Stimulated activated CD4-positive, alpha-beta T cell treated with anti-CD3 and anti-CD28 coated beads, Interleukin-12 subunit alpha, Interleukin-12 subunit beta, amount 100 ng/mL, for 24 hours (primary cell): ENCODE results near the gene SEMA3F.

Source experiments
- DNase-seq, 2 experiments: peaks; one replicate each; pipeline ENCODE4 v3.0.0-alpha.2; 2020; ENCODE audit warnings: low read depth in 2 of 2

Gene SEMA3F

DNA sequence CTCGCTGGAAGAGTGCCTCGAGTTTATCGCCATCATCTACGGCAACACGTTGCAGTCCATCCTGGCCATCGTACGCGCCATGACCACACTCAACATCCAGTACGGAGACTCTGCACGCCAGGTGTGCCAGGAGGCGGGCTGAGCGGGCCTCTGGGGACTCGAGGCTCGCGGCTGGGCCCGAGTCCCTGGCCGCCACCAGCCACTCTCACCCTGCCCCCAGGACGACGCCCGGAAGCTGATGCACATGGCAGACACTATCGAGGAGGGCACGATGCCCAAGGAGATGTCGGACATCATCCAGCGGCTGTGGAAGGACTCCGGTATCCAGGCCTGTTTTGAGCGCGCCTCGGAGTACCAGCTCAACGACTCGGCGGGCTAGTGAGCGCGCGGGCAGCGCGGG lies 38.2 kb downstream of the SEMA3F start:
- DNase-seq: no peak

DNA sequence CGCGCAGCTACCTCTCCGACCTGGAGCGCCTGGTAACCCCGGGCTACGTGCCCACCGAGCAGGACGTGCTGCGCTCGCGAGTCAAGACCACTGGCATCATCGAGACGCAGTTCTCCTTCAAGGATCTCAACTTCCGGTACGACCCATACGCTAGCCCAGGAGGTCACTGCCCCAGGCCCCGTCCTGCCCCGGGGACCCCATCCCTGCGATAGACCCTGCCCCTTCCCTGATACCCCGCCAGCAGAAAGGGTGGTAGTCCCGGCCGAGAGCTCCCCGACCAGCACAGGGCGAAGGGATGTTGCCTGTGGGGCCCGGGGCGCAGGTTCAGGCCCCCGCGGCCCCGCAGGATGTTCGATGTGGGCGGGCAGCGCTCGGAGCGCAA lies 38.6 kb downstream of the SEMA3F start:
- no peak for DNase-seq

DNA sequence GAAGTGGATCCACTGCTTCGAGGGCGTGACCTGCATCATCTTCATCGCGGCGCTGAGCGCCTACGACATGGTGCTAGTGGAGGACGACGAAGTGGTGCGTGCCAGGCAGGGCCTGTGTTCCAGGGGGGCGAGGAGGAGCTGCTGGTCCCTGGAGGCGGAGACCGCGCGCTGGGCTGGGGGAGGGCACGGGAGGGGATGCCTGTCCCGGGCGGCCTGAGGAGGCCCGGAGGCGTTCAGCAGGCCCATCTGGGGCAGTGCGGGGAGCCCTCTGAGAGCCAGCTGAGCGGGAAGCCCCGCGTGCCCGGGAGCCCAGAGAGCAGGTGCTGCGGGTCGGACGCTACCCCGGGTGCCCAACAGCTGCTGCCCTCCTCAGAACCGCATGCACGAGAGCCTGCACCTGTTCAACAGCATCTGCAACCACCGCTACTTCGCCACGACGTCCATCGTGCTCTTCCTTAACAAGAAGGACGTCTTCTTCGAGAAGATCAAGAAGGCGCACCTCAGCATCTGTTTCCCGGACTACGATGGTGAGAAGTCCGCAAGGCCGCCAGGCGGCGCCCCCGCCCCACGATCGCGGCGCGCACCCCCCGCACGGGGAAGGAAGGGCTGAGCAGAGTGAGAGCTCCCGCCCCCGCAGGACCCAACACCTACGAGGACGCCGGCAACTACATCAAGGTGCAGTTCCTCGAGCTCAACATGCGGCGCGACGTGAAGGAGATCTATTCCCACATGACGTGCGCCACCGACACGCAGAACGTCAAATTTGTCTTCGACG lies 39.2 kb downstream of the SEMA3F start:
- peak; percentile 56 to 70 for DNase-seq

DNA sequence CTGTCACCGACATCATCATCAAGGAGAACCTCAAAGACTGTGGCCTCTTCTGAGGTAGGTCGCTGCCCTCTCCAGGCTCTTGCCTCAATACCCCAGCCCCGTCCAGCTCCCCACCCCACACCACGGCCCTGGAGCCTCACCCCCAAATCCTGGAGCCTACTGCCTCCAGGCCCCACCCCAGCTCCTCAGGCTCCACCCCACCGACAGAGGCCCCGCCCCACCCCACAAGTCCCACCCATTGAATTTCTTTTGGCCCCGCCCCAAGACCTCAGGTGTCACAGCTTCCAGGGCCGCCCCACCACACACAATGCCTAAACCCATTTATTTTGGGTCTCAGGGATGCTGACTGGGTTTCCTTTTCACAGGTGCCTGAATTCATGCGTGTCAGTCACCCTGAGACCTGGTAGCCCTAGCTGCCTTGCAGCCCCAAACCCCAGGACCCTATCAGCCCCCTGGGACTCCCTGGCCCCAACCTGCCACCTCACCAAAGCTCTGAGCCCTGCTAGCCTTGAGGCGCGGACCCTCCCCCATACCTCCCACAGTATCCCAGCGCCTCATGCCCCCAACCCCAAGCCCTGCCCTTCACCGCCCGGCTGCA lies 39.9 kb downstream of the SEMA3F start:
- no peak for DNase-seq

DNA sequence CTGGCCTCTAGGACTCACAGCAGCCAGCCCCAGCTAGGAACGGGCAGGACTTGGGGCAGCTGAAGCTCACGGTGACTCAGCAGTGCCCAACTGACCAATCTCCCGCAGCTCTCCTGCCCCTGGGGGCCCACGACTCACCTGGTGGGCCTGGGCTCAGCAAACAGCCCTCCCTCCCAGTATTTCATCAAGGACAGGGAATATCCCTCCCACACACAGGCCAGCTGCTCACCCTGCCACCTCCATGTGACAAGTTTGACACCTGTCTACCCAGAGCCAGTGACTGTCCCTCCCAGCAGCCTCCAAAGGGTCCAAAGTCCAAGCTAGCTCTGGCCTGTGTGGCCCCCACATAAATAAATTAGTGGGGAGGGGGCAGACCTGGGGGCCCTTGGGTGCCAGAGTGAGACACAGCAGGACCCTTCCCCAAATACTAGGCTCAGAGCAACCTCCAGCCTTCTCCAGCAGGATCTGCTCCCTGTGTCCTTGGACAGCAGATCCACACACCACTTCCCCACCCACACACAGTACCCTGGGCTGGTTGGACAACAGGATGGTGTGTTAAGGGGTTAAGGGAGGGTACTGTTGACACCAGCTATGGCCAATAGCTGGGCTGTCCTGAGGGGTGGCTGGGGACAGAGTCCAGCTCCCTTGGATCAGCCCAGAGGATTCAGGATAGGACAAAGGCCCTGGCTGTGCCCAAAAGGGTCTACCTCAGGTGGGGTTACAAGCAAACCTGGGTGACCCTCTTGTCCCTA lies 40.6 kb downstream of the SEMA3F start:
- DNase-seq: no peak

DNA sequence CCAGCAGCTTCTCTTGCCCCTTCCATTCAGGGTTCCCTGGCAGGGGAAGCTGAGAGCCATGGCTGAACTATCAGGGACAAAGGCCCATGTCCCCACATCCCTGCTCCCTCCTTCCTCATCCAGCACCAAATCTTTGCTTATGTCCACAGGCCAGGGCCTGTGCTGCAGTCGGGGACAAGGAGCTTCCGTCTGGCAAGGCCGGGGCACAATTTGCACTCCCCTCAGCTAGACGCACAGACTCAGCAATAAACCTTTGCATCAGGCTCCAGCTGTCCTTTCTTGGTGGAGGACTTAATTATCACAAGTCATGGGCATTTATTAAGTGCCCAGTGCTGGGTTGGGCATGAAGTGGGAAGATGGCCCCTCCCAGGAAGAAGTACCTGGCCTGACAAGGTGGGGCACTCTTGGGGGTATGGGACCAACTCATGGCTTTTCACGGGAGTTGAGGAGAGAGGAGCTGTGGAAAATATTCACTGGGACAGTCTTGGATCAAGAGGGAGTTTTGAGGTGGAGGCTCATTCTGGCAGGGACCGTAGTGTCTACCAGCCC lies 41.2 kb downstream of the SEMA3F start:
- no peak for DNase-seq

DNA sequence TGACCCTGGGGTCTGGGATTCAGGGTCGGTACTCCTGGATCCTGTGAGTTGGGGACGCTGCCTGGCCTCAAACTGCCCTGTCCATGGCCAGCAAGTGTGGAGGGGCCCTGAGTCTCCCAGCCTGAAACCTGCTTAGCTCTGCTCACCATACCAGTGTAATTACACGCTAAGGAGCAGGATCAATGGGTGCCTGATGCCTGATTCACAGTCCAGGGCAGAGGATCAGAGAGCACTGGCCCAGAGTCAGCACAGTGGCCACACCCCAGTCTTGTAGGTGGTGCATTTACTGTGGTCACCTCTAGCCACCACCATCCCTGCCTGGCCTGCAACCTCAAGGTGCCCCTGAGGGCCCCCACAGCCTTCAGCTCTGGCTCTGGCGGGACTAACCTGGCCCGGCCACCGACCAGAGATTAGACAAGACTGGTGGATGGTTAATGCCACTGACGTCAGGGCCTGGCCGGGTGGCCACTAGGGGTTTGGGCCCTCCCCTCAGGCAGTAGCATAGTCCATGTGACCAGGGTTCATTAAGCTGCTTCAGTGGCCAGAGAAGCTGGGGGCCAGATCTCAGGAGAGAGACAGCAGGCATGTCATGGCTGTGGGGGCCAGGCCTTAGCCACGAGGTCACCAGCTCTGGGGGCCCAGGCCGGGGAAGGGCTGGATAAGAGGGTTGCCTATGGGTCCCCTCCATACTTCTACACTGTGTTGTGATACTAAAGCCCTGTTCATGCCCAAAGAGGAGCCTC lies 46.6 kb downstream of the SEMA3F start:
- DNase-seq: no peak

DNA sequence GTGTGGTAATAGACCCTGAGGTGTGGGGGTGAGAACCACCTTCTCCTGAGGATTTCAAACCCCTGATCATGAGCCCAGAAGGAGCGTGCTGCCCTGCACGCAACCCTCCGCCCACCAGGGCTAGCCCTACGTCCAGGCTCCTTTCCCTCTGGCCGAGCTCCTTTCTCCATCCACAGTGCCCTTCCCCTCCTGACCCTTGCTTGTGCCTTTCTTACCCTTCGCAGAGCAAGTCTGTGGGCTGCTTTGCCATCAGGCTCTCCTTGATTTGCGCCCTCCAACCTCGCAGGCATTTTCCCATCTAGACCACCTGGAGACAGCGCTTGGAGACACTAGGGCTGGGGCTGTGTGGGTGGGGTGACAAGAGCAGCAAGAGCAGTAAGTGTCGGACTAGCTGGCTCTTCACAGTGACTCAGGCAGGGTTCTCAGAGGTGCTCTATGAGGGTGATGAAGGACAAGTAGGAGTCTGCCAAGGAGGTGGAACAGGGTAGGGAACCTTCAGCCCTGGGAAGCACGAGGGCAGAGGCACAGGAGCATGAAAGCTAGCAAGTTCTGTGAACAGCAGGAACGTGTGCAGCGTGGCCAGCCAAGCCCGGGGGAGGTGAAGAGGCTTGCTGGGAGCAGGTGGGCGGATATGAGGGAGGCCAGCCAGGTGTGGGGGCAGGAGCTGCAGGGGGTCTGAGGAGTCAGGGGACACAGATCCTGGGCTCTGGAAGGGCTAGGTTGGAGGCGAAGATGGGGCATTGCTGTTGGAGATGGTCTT lies 47.4 kb downstream of the SEMA3F start:
- no peak for DNase-seq

DNA sequence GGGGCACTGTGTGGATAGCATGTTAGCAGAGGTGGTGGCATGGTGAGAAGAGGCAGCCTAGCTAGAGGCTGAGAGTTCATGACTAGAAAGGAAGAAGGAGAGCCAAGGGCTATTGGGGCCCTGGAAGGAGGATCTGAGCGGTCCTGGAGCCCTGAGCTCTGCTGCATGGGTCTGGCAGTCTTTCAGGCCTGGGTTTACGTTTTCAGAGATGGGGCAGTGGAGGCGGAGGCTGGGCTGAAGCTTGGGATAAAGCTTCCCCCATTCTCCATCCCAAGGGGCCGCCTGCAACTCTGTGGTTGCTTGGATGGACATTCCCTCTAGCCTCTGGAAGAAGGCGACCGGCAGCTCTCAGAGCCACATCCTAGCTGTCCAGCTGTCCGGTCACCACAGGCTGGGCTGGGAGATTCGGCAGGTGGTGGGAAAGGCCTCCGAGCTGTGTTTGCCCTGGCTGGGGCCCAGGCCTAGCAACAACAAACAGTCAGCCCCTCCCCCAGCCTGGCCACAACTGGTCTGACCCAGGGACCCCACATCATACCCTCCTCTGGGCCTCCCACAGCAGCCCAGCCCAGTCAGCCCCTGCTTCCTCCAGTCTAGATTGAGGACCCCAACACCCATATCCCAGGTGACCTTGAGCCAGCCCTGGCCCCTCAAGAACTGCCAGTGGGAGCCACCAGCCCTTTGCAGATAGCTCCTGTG lies 48.1 kb downstream of the SEMA3F start:
- DNase-seq: no peak

DNA sequence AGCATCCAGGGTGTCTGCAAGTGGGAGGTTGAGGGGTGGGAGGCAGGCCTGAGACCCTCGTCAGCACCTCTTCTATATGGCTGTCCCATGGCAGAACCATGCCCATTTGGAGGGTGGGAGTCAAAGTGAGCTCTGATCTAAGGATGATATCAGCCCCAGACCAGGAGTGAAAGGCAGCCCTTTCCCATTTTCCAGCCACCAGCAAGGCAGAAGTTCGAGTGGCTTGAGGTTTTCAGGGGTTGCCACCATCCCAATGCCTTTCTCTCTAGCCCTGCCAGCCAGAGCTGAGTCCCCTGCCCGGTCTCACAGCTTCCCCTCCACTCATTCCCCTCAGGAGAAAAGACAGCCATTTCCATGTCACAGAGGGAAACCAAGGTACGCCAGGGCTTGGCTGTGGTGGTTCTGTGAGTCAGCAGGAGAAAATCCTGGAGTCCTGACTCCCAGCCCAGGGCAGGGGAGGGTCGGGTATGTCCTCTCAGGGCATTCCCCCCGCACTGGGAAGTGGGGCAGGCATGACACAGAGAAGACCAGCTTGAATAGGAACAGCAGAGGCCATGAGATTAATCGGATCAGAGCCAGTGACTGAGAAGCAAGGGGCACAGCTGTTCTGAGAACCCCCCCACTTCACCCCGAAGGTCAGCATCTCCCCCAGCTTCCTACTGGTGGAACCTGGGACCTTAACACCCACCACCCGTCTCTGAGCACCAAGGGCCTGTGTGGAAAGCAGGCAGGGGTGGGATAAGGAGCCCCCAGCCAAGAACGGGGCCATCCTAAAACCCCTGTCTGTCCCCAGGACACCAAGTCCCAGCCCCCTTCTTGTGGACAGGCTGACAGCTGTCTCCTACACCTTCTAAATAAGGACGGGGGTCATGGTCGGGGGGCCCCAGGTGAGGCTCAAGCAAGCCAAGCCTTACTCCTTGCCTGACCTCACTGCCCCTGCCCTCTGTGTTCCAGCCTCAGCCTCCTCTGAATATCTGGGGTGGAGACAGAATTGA lies 49.0 kb downstream of the SEMA3F start:
- DNase-seq: no peak

DNA sequence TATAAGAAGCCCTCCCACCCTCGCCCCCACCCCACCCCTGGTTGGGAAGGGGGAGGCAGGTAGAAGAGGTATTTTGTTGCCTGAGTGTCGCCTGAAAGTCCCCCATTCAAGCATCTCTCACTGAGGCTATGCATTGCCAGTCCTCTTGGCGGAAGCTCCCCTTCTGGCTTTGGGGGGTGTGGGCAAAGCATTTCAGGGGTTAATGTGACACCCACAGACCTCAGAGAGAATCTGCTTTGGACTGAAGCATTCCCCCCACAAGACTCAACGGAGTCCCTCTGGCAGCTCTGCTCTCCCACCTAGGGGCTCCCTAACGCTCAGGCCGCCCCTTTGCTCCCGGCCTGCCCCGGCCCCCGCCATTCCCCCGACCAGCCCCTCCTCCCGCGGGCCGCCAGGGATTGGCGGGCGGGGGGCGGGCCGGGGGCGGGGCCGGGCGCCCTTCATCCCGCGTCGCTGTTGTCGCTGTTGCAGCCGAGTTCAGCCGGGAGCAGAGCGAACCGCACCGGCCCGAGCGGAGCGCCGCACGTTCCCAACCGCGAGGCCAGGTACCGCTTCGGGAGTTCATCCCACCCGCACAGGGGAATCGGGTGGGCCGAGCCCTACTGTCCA lies 49.8 kb downstream of the SEMA3F start, which contains the start of gene SLC38A3:
TSS of gene SLC38A3 (plus strand) at position 468 of the 609 bp plus-strand sequence. CDS start 8,929 bp downstream, outside the sequence.
- no peak for DNase-seq

DNA sequence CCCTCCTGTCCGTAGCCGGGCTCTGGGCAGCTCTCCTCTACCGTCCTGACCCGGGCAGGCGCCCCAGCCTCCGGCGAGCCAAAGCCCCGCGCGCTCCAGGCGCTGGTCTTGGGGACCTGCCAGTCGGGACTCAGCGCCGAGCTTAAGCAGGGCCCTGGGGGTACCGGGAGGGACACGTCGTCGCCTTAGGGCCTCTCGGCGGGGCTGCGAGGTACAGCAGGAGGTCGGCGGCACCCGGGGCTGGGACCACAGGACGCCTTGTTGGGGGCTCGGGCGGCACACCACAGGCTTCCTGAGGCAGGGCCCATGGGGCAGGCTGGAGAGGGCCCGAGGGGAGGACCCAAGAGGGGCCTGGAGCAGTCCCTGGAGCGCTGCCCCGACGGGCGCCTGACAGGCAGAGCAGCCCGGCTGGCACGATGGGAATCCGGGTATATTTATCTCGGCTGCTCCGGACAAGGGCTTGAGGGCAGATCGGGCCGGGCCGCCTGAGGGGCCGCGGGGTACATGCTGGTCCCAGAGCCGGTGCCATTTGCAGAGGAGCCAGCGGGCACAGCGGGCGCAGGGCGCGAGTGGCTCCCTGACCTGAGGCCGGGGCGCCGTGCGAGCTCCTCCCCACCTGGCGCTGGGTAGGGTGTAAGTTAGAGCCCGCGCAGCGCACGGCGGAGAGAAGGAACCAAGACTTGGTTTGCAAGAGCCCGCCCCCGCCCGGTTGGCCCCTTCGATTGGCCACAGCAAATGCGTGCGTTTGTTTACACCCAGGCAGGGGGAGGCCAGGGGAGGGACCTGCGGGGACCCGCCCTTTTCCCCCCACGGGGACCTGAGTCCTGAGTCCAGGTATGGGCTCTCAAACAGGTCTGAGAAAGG lies 50.5 kb downstream of the SEMA3F start:
- no peak for DNase-seq

DNA sequence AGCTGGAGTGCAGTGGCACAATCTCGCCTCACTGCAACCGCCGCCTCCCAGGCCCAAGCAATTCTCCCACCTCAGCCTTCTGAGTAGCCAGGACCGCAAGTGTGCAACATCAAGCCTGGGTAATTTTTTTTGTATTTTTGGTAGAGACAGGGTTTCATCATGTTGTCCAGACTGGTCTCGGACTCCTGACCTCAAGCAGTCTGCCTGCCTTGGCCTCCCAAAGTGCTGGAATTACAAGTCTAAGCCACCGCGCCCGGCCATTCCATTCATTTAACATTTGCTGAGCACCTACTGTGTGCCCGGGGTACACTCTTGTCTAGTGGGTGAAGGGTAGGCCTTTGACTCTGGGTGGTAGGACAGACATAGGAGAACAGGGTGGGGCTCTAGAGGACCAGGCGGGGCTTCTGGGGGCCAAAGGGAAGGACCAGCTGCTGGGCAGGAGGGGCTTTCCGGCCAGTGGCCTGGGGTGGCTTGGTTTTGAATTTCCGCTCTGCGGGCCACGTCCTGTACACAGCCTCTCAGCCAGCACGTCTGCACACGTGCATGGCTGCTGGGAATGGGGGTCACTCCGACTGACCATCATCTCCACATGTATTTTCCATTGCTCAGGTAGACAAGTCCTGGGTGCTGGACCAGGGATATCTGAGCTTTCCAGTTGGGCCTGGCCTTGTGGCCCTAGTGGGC lies 52.4 kb downstream of the SEMA3F start:
- no peak for DNase-seq

DNA sequence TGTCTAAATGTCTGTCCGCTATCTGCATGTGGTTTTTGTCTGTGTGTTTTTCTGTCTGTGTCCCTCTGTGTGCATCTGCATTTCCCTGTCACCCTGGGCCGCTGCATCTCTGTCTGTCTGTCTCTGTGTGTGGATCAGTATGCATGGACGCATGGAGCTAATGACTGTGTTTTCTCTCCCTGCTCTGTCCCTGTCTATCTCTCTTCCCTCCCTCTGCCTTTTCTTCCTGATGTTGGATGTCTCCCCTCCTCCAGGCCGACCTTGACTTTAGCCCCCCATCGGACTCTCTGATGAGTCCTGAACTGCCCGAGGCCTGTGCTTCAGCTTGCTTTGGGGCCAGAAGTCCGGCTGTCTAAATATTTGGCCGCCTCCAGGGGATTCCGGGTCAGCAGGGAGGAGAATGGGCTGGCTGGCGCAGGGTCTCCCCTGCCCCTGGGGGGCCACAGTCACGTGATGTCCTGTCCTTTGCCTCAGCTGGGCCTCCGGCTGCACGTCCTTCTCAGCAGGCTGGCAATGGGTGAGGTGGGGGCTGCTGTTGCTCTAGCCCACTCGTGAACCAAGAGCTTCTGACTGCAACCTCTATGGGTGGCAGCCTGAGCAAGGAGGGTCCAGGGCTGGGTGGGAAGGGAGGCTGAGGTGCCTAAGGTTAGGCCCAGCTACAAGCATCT lies 53.7 kb downstream of the SEMA3F start:
- DNase-seq: no peak

DNA sequence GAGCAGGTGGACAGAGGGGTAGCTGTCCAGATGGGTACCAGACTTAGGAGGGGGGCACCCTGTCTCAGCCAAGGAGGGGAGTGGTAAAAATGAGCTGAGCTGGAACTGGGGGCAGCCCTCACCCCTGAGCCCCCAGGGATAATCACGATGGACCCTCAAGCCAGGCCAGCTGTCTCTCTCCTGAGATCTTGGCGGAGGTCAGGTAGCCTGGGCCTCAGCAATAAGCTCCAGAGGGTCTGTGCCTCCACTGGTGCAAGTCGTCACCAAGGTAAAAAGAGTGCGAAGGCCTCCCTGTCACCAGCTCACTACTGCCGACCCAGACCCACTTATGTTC lies 55.0 kb downstream of the SEMA3F start:
- DNase-seq: no peak

DNA sequence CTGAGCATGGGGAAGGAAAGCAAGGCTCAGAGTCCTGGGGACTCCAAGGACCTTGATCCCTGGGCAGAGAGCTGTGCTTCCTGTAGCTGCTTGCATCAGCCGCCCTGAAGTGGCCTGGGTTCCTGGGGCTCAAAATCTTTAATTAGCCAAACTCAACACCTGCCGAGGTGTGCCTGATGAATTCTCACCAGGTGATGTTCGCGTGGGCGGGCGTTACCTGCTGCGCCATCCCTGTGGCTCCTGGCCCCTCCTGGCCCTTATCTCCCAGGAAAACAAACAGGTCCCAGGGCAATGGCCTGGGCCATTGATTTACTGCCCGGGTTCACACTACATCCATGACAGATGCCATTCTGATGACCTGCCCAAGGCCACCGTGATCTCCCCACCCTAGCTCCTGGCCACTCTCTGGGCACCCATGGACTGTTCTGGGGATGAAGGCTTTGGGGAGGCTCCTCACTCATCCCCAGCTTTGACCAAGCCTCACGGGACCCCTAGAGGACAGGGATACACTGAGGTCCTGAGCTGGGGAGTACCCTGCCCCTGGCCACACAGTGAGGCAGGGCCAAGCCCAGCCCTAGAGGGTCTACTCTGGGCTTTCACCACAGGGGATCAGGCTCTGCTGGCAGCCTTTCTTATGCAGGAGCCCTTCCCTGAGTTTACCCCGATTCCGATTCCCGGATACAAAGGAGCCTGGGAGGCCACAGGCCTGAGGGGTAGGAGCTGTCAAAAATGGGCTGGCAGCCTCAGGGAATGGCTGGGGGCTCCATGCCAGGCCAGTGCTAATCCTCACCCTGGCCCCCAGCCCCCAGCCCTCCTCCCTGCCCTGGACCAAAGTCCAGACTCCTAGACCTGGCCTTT lies 55.6 kb downstream of the SEMA3F start:
- DNase-seq: no peak
